ENCODE results near the gene PRKCA. TPM values are rescaled to one million over a fixed set of nuclear protein-coding genes. Genes with fewer than 3 reads are reported as not detected.

Gene PRKCA
- total and polyA plus RNA-seq, 2 of the 13 experiments (the other 11 are each of a cell fraction or from before 2014, with no cell fraction given), result 18.5 to 21.5 TPM

- TF ChIP-seq ZNF503 (CRISPR knock-in tag; IDR thresholded peaks at IDR 0.05) (peak; percentile 85), NFYB (CRISPR knock-in tag; IDR thresholded peaks at IDR 0.05) (peak; percentile 40; the same call in 1 of the 2 replicates), NPAS2 (CRISPR knock-in tag; IDR thresholded peaks at IDR 0.05; ENCODE audit: borderline replicate concordance) (no peak), KLF6 (CRISPR knock-in tag; IDR thresholded peaks at IDR 0.05) (no peak; the same call in 1 of the 2 replicates), PRDM15 (CRISPR knock-in tag; IDR thresholded peaks at IDR 0.05) (0 out of 2 replicates have a peak, but pooled peaks have one; percentile 33), ZNF549 (CRISPR knock-in tag; IDR thresholded peaks at IDR 0.05) (no peak), IRF2 (CRISPR knock-in tag; IDR thresholded peaks at IDR 0.05) (peak; percentile 82), ZNF672 (CRISPR knock-in tag; IDR thresholded peaks at IDR 0.05) (no peak), ZNF432 (CRISPR knock-in tag; IDR thresholded peaks at IDR 0.05; ENCODE audit: borderline replicate concordance) (no peak), GABPA (IDR thresholded peaks at IDR 0.05; ENCODE audit: low read depth, low read length) (no peak), GABPA (CRISPR knock-in tag; IDR thresholded peaks at IDR 0.05; ENCODE audit: low read depth) (peak; percentile 63), KDM5A (IDR thresholded peaks at IDR 0.05; ENCODE audit: borderline replicate concordance, low read length) (peak; percentile 57; the same call in 1 of the 2 replicates), ZSCAN21 (CRISPR knock-in tag; IDR thresholded peaks at IDR 0.05; ENCODE audit: borderline replicate concordance) (no peak), ONECUT2 (CRISPR knock-in tag; IDR thresholded peaks at IDR 0.05) (peak; percentile 72), SIX4 (CRISPR knock-in tag; IDR thresholded peaks at IDR 0.05) (0 out of 2 replicates have a peak, but pooled peaks have one; percentile 90), PRDM10 (CRISPR knock-in tag; IDR thresholded peaks at IDR 0.05; ENCODE audit: low read depth) (0 out of 2 replicates have a peak, but pooled peaks have one; percentile 57), ZNF414 (CRISPR knock-in tag; IDR thresholded peaks at IDR 0.05) (peak; percentile 75; the same call in 1 of the 2 replicates), ZKSCAN8 (CRISPR knock-in tag; IDR thresholded peaks at IDR 0.05; ENCODE audit: borderline replicate concordance) (peak; percentile 83), ZMYM2 (CRISPR knock-in tag; IDR thresholded peaks at IDR 0.05) (no peak), CCAR2 (optimal IDR thresholded peaks at IDR 0.05; ENCODE audit: low read depth, low read length) (no peak), SOX5 (CRISPR knock-in tag; IDR thresholded peaks at IDR 0.05; ENCODE audit: borderline replicate concordance) (peak; percentile 74), CBX5 (CRISPR knock-in tag; IDR thresholded peaks at IDR 0.05; ENCODE audit: borderline replicate concordance) (no peak; the same call in 1 of the 2 replicates)
Observed at GRCh38 chr17:66459811-66460270, 157.4 kb downstream of the PRKCA start (continued).

Data from HepG2 (cell line).